ENCODE measurements around the gene RYR3.
A peak's percentile ranks its signal among the peaks of the same experiment; 100 is the strongest.
"Not testable (repeated sequence)": the region's sequence is repeated elsewhere in the genome, so short reads cannot be mapped to it uniquely, and the experiment has no call there.

The RYR3 gene

DNA sequence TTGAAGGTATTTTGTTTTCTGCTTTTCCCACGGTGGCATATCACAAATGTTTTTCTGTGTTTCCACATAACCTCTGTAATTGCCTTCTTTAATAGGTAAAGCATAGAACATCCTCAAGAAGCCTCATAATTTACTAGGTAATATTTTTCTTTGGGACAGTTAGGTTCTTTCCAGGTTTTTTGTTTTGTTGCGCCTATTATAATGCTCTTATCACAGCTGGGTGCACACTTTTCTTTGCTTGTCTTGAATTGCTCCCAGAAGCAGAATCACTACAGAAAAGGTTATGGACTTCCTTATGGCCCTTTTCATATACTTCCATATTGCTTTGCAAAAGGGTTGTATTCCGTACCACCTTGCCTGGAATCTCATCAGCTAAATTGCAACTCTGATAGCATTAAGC, 213.5 kb downstream of the RYR3 start:
- DNase-seq = no peak

DNA sequence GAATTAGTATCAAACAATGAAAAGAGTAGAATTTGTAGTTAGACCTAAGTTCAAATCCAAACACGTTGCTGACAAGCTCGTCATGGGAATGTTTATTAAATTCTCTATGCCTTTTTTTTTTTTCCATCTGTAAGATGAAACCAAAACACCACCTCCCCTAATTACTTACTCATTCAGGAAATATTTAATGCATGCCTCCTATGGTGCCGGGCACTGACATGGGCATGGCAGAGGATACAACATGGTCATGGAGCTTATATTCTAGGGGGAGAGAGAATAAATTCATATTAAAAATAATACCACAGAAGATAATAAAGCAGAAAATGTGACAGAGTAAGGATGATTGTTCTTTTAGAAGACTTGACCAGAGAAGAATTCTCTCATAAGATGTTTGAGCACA, 215.8 kb downstream of the RYR3 start:
- no peak for DNase-seq

DNA sequence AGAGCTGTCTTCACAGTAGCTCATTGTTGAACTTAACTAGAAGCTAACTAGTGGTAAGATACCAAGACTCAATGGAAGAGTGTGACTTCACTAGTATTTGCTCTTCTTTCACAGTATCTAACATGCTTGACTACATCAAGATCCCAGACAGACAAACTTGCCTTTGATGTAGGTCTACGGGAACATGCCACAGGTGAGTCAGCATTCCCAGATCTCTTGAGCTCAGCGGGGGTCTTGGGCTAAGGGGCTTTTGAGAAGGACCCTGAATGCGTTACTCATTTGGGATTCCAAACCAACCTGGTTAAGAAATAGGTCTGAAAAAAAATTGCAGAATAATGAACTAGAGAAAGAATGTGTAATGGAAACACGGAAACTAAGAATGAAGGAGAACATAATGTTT, 222.4 kb downstream of the RYR3 start:
- no peak for DNase-seq

DNA sequence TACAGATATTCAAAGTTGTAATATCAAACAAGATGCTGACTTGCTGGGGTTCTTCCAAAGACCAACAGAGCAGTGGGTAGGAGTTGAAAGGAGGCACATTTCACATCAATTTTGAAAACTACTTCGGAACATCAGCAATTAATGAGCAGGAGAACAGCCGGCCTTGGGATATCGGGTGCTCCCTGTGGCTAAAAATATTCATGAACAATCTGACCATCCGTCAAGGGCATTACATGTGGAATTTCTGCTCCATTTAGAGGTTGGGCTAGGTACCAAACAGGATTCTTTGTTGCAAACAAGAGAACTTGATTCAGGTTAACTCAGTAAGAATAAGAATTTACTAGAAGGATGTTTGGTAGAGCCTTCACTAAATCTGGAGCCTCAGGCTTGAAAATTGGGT, 223.9 kb downstream of the RYR3 start:
- no peak for DNase-seq

DNA sequence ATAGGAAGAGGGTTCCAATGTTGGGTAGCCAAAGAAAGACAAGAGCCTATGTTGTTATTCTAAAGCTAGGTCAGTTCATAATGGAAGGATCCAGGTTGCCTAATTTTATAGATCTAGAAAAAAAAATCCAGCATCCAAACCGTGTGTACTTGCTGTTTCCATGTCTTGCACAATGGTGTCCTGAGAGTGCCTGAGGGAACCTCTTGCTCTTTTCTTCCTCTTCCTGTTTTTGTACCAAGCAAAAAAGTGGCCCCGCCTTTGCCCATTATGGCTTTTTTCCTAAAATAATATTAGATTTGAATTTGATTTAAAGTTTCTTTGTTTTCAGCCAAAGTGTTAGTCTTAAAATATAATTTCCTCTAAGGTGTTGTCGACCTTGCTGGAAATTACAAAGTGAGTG, 224.4 kb downstream of the RYR3 start:
- no peak for DNase-seq

DNA sequence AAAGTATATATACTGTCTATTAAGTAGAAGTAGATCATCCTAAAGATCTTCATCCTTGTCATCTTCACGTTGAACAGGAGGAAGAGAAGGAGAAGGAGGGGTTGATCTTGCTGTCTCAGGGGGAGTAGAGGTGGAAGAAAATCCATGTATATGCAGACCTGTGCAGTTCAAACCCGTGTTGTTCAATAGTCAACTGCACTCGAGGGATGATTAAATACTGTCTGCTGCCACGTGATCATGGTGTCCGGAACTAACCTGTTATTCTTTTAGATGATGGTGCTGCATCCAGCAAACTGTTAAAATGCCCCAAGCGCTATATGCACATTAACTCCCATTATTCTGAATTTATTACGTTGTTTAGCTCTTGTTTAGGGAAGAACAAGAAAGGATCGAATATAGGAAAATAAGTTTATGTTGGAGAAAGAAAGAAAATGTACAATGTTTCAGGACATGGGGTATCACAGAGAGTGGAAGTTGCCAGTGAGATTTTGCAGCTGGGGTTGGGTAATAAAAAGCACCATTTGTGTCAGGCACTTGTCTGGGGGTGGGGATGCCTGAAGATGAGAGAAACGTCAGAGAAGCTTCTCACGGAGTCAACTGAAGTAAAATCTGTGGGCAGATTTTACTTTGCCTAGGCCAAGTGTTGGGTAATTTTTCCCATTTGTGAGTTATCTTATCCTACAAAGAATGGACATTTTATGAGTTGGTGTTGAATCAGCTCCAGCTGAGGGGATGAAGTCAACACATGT, 229.2 kb downstream of the RYR3 start:
- no peak for DNase-seq

DNA sequence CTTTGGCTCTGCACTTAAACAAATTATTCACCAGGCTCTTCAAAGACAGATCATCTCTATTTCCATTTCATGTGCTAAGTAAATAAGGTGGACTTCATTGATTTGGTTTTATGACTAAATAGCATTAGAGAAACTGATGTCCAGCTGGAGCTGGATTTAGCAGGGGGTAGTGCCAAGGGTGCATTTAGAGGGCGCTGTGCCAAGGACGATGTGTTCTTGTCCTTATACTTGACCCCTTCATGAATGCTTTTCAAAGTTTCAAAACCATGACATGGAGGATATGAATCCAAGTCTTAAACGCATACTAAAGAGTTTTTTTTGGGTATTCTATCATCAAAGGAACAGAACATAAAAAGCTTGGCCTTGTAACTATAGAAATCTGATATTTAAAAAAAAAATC, 233.2 kb downstream of the RYR3 start:
- no peak for DNase-seq

DNA sequence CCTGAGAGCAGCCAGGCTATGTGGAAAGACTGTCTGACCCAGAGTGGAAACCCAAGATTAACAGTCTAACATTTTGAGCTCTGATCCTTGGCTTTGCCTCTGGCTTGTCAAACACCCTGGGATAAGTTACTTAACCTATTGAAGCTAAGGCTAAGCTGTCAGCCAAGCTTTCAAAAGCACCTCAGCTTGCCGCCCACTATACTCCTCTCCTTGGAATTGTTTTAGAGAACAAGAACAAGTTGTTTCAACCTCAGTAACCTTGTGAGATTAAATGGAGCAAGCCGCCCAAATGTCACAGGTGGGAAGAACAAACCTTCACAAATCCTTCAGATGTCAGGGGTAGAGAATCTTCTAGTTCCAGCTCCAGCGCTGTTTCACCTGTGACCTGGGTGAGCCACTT, 235.1 kb downstream of the RYR3 start:
- no peak for DNase-seq

DNA sequence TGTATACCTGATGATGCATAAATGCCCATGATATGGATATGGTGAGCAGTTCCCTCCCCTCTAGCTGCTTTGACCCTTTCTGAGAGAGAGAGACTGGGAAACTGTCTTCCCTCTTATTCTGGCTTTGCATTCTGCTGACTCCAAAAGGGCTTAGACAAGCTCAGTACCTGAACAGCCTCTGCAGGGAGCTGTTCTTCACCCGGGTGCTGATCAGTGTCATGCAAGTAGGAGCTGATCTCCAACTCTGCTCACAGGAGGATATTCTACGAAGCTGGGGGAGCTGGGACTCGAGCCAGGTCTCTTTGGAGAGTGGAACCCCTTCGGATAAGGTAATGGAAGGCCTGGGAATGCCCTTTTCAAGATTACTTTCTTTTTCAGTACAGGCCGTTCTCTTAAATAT, 237.1 kb downstream of the RYR3 start:
- peak; percentile 71 for DNase-seq

DNA sequence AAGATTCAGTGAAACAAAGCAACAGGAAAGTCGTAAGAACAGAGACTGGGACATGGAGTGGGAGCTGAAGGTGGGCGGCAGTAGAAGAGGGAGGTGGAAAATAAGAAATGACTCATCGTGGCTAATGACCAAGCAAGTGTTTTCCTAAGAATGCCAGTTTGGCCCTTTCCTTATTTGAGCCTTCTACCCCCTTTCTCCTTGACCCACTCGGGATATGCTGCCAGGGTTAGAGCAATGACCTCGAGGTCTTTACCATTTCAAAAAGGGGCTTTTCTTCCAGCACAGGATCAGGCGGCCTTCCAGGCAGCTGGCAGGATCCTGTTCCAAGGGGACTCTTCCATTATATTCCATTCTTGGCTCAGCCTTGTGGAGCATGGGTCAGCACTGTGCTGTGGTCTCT, 241.1 kb downstream of the RYR3 start:
- no peak for DNase-seq

DNA sequence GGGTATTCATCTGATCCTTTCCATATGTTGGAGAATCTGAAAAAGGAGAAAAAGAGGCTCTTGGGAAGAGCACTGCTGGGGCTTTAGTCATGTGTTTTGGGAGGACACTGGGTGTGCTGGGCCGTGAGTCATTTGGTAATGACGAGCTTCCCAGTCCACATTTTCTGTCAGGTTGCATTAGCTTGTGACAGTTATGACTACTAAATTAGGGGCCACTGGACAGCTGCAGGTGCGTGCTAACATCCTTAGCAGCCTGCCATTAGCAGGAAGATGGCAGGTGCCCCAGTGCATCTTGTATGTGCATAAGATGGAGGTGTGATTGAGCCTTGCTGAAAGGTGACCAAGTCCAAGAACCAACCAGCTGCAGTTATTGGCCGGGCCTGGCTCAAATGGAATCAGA, 242.4 kb downstream of the RYR3 start:
- DNase-seq = no peak

DNA sequence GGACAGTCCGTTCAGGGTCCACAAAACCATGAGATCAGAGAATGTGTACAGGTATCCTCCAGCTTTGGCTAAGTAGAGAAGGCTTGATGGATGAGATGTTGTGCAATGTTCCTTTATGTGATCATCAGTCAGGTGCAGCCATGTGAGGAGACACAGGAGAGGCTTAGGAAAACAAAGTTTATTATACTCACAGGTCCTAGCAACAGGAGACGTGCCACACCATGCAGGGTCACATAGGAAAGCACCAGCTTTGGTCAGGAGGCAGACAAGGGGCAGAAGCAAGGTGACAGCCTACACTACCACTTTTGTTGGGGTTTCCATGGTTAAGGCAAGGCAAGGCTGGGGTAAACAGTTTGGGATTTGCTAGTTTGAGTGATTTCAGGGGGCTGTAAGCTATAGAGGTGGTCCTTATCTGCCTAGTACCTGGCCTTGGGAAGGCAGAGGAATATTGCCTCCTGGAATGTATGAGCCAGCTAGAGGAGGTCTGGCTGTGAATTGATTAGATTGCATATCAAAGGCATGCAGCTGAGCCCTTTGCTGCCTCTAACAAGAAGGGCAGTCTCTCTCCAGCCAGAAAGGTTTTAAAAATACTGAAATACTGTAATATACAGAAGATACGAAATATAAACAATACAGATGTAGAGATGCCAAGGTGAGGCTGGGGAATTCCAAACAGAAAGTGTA, 248.6 kb downstream of the RYR3 start:
- no peak for DNase-seq

DNA sequence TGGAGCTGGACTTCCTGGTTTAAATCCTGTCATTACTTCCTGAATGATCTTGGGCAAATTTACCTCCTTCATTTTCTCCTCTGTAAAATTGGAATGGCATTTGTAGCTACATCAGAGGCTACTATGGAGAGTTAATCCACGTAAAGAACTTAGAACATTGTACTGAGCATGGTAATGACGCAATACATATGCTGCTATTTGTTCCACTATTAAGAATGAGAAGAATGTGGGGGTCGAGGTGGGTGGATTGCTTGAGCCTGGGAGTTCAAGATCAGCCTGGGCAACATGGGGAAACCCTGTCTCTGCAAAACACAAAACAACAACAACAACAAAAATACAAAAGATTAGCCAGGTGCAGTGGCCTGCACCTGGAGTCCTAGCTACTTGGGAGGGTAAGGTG, 250.6 kb downstream of the RYR3 start:
- DNase-seq = no peak

DNA sequence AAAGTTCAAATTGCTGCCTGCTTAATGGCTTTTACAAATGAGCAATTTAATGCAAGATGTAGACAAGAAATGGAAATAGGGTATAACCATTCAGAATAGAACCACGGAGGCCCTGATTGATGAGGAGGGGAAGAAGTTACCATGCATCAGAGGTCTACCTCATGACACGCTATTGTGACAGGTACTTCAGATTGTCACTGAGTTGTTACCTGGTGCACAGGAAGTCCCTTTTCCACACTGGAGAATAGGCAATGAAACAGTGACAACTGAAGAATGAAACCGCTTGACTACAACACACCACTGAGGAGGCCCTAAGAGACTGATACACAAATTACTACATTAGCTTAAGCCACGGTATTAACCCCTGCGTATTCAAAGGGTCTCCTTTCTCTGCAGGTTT, 251.2 kb downstream of the RYR3 start:
- no peak for DNase-seq

DNA sequence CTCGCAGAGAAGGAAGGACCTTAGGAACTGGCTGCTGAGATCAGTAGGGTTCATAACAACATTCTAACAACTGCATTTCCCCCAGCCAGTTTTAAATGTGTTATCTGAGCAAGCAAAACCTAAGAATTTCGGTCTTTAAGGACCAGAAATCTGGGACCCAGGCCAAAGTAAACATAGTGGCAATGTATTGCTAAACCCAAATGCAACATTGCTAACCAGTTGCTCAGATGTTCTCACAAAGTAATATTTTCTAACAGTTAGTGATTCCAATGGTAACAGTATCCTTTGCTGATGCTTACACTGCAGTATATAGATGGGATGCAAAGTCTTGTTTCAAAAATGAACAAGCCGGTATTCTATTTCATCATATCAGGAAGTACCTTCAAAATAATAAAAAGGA, 254.3 kb downstream of the RYR3 start:
- no peak for DNase-seq

DNA sequence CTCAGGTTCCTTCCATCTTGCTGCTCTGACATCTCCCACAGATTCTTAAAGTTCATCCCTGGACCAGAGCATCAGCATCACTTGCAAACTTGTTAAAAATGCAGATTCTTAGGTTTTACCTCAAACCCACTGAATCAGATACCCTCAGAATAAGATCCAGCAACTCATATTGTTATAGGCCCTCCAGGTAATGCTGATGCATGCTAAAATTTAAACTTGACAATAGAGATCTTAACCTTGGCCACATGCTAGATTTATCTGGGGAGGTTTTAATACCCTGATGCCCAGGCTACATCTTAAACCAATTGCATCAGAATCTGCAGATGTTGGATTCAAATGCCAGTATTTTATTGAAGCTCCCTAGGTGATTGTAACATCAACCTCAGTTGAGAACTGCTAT, 256.9 kb downstream of the RYR3 start:
- no peak for DNase-seq

DNA sequence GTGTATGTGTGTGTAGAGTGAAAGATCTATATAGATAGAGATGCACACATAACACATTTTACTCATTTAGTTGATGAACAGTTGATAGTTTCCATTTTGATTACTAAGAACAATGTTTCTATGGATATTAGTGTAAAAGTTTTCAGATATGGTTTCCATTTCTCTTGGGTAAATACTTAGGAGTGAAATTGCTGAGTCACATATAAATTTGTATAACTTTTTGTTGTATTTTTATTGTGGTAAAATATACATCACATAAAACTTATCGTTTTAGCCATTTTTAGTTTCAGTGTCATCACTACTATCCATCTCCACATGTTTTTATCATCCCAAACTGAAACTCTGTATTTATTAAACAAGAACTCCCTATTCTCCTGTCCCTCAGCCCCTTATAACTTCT, 258.3 kb downstream of the RYR3 start:
- no peak for DNase-seq

DNA sequence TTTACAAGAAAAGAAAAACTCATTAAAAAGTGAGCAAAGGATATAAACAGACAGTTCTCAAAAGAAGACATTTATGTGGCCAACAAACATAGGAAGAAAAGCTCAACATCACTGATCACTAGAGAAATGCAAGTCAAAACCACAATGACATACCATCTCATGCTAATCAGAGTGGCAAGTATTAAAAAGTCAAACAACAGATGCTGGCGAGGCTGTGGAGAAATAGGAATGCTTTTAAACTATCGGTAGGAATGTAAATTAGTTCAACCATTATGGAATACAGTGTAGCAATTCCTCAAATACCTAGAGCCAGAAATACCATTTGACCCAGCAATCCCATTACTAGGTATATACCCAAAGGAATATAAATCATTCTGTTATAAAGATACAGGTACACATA, 267.1 kb downstream of the RYR3 start:
- not testable (repeated sequence) for DNase-seq

DNA sequence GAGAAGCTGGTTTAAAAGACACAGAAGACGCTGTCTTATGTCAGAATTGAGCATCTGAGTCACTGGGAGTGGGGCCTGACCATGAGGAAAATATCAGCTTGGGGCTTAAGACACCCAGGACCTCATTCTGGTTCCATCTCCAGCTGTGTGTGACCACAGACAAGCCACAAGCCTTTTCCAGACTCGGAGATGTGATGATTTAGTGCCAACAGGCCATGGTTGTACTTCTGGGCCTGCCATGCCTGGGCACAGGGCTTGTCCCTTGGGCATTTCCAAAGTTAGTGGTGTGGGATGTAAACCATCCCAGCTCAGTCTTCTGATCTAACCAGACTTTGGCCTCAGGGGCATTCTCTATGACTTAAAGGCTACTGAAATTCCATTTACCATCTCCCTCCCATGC, 269.8 kb downstream of the RYR3 start:
- DNase-seq = peak; percentile 21

DNA sequence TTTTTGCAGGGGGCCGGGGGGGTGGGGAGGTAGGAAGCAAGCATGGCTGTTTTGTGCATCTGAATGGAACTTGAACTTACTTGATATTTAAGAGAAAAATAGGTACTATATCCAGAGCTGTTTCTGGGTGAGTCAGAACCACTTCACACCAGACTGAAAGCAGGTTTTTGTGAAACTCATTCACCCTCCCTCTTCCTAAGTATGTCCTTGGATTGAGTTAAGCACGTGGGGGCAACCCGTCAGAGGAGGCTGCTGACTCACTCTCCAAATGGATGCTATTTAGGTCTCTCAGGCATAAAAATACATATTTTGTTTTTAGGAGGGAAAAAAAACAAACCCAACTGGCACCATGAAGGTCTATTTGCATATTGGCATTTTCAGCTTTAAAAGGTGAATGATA, 270.3 kb downstream of the RYR3 start:
- no peak for DNase-seq

DNA sequence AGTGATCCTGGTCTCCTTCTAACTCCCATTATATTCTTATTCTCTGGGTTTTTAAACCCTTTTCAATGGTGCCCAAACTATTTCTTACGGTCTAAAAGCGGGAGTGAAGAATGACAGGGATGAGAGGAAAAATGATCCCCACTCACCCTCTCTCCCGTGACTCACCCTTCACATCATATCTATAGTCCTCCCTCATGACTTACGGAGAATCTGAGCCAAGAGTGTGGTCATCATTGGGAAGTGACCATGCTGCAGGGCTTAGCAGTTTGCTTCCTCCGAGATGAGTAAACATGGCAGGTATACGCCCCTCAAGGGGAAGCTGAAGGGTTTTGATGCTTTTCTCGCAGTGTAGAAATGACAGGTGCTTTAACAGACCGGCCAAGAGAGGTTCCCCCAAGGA, 274.0 kb downstream of the RYR3 start:
- DNase-seq = no peak

DNA sequence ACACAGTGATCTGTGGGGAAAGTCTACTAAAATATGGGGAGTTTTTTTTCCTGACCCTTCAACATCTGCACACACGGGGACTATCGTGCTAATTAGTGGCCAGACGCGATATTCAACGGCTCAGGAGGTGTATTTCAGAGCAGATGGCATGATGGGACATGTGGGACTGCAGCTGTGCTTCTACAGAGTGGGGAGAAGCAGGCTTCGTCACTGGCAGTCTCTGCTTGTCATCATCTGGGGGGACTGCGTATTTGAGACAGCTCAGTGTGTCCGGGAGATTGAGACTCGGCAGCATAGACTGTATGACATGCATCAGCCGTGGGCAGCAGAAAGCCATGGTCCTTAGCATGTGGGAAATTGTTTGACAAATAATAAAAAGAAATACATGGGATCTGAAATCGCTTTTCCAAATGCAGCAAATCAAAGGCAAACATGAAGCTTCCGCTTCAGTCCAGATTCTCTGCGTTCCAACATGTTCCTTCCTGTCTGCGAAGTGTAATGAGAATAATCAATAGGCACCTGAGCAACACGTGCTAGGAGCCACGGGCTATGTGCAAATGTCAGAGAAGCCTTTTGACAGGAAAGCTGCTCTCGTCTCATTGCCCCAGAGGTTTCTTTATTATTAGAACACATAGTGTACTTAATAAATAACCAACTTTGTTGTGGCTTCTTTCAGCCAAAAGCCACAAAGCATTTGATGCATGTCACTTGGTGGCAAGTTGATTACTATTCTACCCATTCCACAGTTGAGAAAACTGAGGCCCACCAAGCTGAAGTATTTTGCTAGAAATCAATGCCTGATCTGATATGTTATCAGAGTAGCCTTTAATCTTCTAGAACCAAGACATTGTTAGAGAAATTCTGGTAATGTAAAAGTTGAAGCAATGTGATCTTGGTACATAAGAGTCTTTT, 276.3 kb downstream of the RYR3 start:
- no peak for DNase-seq

DNA sequence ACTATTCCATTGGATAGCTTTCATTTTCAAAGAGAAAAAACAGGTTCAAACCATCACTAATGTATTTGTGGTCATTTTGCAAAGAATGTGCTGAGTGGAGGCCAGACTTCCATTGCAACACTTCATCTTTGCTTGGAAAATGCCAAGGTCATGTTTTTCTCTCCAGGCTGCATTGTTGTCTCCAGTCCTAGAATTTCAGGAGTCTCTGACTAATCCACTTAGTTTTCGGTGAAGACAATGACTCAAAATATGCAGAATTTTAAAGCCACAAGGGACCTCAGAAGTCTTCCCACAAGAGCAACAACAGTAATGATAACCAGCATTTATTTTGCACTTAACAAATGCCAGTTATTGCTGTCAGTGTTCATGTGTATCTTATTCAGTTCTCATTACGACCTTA, 277.0 kb downstream of the RYR3 start:
- no peak for DNase-seq

DNA sequence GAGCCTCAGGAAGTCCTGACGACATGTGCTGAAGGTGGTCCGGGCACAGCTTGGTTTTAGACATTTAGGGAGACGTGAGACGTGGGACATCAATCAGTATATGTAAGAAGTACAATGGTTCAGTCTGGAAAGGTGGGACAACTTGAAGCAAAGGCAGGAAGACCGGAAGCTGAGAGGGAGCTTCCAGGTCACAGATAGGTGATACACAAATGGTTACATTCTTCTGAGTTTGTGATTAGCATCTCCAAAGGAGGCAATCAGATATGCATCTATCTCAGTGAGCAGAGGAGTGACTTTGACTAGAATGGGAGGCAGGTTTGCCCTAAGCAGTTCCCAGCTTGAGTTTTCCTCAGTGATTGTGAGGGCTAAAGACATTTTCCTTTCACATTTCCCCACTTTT, 282.1 kb downstream of the RYR3 start:
- no peak for DNase-seq
